ENCODE data around the gene SHANK2.
"Not testable (repeated sequence)": the region's sequence is repeated elsewhere in the genome, so short reads cannot be mapped to it uniquely, and the experiment has no call there.

SHANK2 gene

GRCh38 chr11:71242391-71242790 is 10.0 kb downstream of the SHANK2 start:
- DNase-seq = no peak

- DNase-seq = no peak
These were observed 10.6 kb downstream of the SHANK2 start for GRCh38 chr11:71241721-71242259.

GRCh38 chr11:71240865-71241691 is 11.3 kb downstream of the SHANK2 start:
- DNase-seq = peak; percentile 40

- DNase-seq = no peak
These were observed 12.2 kb downstream of the SHANK2 start for GRCh38 chr11:71240061-71240690.

- no peak for DNase-seq
These were observed 12.8 kb downstream of the SHANK2 start for GRCh38 chr11:71239581-71239980.

- no peak for DNase-seq
These were observed 13.4 kb downstream of the SHANK2 start for GRCh38 chr11:71238941-71239340.

- no peak for DNase-seq
These were observed 14.0 kb downstream of the SHANK2 start for GRCh38 chr11:71238285-71238875.

GRCh38 chr11:71237853-71238252 is 14.5 kb downstream of the SHANK2 start:
- DNase-seq = no peak

- DNase-seq = no peak
These were observed 15.4 kb downstream of the SHANK2 start for GRCh38 chr11:71236836-71237475.

- no peak for DNase-seq
These were observed 16.7 kb downstream of the SHANK2 start for GRCh38 chr11:71235719-71236118.

- not testable (repeated sequence) for DNase-seq
These were observed 18.2 kb downstream of the SHANK2 start for GRCh38 chr11:71233896-71234852.

GRCh38 chr11:71232364-71232763 is 20.0 kb downstream of the SHANK2 start:
- no peak for DNase-seq

GRCh38 chr11:71228961-71229360 is 23.4 kb downstream of the SHANK2 start:
- no peak for DNase-seq

- DNase-seq = no peak
These were observed 25.2 kb downstream of the SHANK2 start for GRCh38 chr11:71227058-71227659.

GRCh38 chr11:71223671-71224660 is 28.4 kb downstream of the SHANK2 start:
- DNase-seq = no peak

- DNase-seq = no peak
These were observed 29.3 kb downstream of the SHANK2 start for GRCh38 chr11:71223081-71223405.

GRCh38 chr11:71222318-71223080 is 29.9 kb downstream of the SHANK2 start:
- DNase-seq = no peak

GRCh38 chr11:71221821-71222220 is 30.6 kb downstream of the SHANK2 start:
- DNase-seq = no peak

- no peak for DNase-seq
These were observed 31.2 kb downstream of the SHANK2 start for GRCh38 chr11:71221201-71221600.

Measured in right hindlimb (tissue), 1 donor.